ENCODE measurements around the gene PADI2.

The PADI2 gene

GRCh38 chr1:17125756-17126237 is 6.5 kb upstream of the PADI2 start:
- peak; percentile 84 for TF ChIP-seq CTCF (conservative IDR thresholded peaks at IDR 0.05; ENCODE audit: low read depth, low read length)
- Histone ChIP-seq H3K4me2 (no peak overlapping the region), H3K27ac (no peak overlapping the region), H2AFZ (ENCODE audit: low read depth) (no peak overlapping the region), H3K79me2 (ENCODE audit: insufficient read depth, low read depth) (no peaks in the 10 kb centered on the region), H3K4me1 (ENCODE audit: low read depth, poor library complexity, severe bottlenecking) (no peaks in the 10 kb centered on the region), H3K4me3 (IDR thresholded peaks at IDR 0.05; ENCODE audit: insufficient read depth, low read depth, low read length) (no peak overlapping the region), H3K9ac (no peak overlapping the region), H3K36me3 (ENCODE audit: insufficient read depth) (no peaks in the 10 kb centered on the region), H3K27me3 (ENCODE audit: insufficient read depth, low read depth) (peaks cover 72% of the 10 kb centered on the region), H4K20me1 (ENCODE audit: insufficient read depth) (no peaks in the 10 kb centered on the region)

GRCh38 chr1:17123196-17124045 is 4.2 kb upstream of the PADI2 start:
- Histone ChIP-seq H3K79me2 (ENCODE audit: insufficient read depth, low read depth) (no peaks in the 10 kb centered on the region), H3K4me3 (IDR thresholded peaks at IDR 0.05; ENCODE audit: insufficient read depth, low read depth, low read length) (no peak overlapping the region), H3K9ac (no peak overlapping the region), H3K4me1 (ENCODE audit: low read depth, poor library complexity, severe bottlenecking) (no peaks in the 10 kb centered on the region), H3K27me3 (ENCODE audit: insufficient read depth, low read depth) (peaks cover 61% of the 10 kb centered on the region), H3K36me3 (ENCODE audit: insufficient read depth) (no peaks in the 10 kb centered on the region), H2AFZ (ENCODE audit: low read depth) (no peak overlapping the region), H3K4me2 (no peak overlapping the region), H3K27ac (no peak overlapping the region), H4K20me1 (ENCODE audit: insufficient read depth) (no peaks in the 10 kb centered on the region)
- no peak for TF ChIP-seq CTCF (conservative IDR thresholded peaks at IDR 0.05; ENCODE audit: low read depth, low read length)

GRCh38 chr1:17122521-17123164 is 3.4 kb upstream of the PADI2 start:
- H3K36me3 ChIP-seq (ENCODE audit: insufficient read depth), result no peaks in the 10 kb centered on the region
- H3K27me3 ChIP-seq (ENCODE audit: insufficient read depth, low read depth), result peaks cover 67% of the 10 kb centered on the region
- no peak overlapping the region for H3K9ac ChIP-seq
- no peak for TF ChIP-seq CTCF (conservative IDR thresholded peaks at IDR 0.05; ENCODE audit: low read depth, low read length)
- no peak overlapping the region for H3K27ac ChIP-seq
- no peak overlapping the region for H3K4me3 ChIP-seq (IDR thresholded peaks at IDR 0.05; ENCODE audit: insufficient read depth, low read depth, low read length)
- H2AFZ ChIP-seq (ENCODE audit: low read depth), result no peak overlapping the region
- H4K20me1 ChIP-seq (ENCODE audit: insufficient read depth), result no peaks in the 10 kb centered on the region
- no peaks in the 10 kb centered on the region for H3K4me1 ChIP-seq (ENCODE audit: low read depth, poor library complexity, severe bottlenecking)
- no peak overlapping the region for H3K4me2 ChIP-seq
- H3K79me2 ChIP-seq (ENCODE audit: insufficient read depth, low read depth), result no peaks in the 10 kb centered on the region

GRCh38 chr1:17121881-17122280 is 2.6 kb upstream of the PADI2 start:
- no peaks in the 10 kb centered on the region for H3K4me1 ChIP-seq (ENCODE audit: low read depth, poor library complexity, severe bottlenecking)
- H3K36me3 ChIP-seq (ENCODE audit: insufficient read depth), result no peaks in the 10 kb centered on the region
- H2AFZ ChIP-seq (ENCODE audit: low read depth), result no peak overlapping the region
- H3K27me3 ChIP-seq (ENCODE audit: insufficient read depth, low read depth), result peaks cover 69% of the 10 kb centered on the region
- H3K4me2 ChIP-seq, result no peak overlapping the region
- H3K9ac ChIP-seq, result no peak overlapping the region
- H3K27ac ChIP-seq, result no peak overlapping the region
- H4K20me1 ChIP-seq (ENCODE audit: insufficient read depth), result no peaks in the 10 kb centered on the region
- no peaks in the 10 kb centered on the region for H3K79me2 ChIP-seq (ENCODE audit: insufficient read depth, low read depth)
- TF ChIP-seq CTCF (conservative IDR thresholded peaks at IDR 0.05; ENCODE audit: low read depth, low read length), result no peak
- no peak overlapping the region for H3K4me3 ChIP-seq (IDR thresholded peaks at IDR 0.05; ENCODE audit: insufficient read depth, low read depth, low read length)

All from KMS-11 (cell line).